ENCODE data around the gene ZNF280B. TPM values are rescaled to one million over a fixed set of nuclear protein-coding genes. Genes with fewer than 3 reads are reported as not detected.

The ZNF280B gene
- total RNA-seq, 4 donors from 2014 or later, result 0.10 to 0.78 (median 0.29) TPM

GRCh38 chr22:22547226-22547625 is 38.7 kb upstream of the ZNF280B start:
- no peaks in the 10 kb centered on the region for H3K36me3 ChIP-seq
- TF ChIP-seq POLR2A (IDR thresholded peaks at IDR 0.05), result no peak
- TF ChIP-seq, protein P1, sequence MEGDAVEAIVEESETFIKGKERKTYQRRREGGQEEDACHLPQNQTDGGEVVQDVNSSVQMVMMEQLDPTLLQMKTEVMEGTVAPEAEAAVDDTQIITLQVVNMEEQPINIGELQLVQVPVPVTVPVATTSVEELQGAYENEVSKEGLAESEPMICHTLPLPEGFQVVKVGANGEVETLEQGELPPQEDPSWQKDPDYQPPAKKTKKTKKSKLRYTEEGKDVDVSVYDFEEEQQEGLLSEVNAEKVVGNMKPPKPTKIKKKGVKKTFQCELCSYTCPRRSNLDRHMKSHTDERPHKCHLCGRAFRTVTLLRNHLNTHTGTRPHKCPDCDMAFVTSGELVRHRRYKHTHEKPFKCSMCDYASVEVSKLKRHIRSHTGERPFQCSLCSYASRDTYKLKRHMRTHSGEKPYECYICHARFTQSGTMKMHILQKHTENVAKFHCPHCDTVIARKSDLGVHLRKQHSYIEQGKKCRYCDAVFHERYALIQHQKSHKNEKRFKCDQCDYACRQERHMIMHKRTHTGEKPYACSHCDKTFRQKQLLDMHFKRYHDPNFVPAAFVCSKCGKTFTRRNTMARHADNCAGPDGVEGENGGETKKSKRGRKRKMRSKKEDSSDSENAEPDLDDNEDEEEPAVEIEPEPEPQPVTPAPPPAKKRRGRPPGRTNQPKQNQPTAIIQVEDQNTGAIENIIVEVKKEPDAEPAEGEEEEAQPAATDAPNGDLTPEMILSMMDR (IDR thresholded peaks at IDR 0.05 in 4 of 5, conservative IDR thresholded peaks at IDR 0.05 in 1 of 5), result no peak
- in situ Hi-C loops (cut with MboI; ENCODE audit: low sequenced_read_pairs in 4 of 4) (no loop called here), intact Hi-C loops (cut with DNase I; ENCODE audit: low total_unique reads) (no loop called here)
- no peaks in the 10 kb centered on the region for H3K4me1 ChIP-seq
- no peak for ATAC-seq
- H3K27ac ChIP-seq, result no peak overlapping the region
- no peak overlapping the region for H3K4me3 ChIP-seq
- H3K27me3 ChIP-seq, result no peaks in the 10 kb centered on the region
- no peak for DNase-seq
- H3K9me3 ChIP-seq, result no peaks in the 10 kb centered on the region

DNA sequence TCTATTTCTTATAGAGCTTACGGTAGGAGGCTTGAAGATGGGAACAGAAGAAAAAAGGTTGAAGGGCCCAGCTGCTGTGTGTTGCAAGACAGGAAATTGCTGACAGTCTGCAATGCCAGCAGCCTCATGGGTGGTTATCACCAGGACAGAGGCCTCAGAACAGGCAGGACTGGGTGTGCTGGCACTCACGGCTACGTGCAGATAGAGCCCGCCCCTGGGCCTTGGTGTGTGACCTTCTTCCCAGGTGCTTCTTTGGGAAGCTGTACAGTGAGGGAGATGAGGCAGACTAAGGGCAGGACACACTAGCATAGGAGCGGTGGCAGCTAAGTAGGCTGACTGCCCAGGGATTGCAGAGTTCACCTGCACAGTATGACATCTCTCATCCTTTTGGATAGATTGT is 37.9 kb upstream of the ZNF280B start:
- H3K36me3 ChIP-seq, result no peaks in the 10 kb centered on the region
- no peaks in the 10 kb centered on the region for H3K4me1 ChIP-seq
- TF ChIP-seq POLR2A (IDR thresholded peaks at IDR 0.05), result no peak
- TF ChIP-seq, protein P1 (IDR thresholded peaks at IDR 0.05 in 4 of 5, conservative IDR thresholded peaks at IDR 0.05 in 1 of 5), result no peak
- H3K27ac ChIP-seq, result no peak overlapping the region
- no peaks in the 10 kb centered on the region for H3K27me3 ChIP-seq
- intact Hi-C loops (cut with DNase I; ENCODE audit: low total_unique reads), result no loop called here
- ATAC-seq (no peak), DNase-seq (no peak)
- H3K9me3 ChIP-seq, result no peaks in the 10 kb centered on the region
- no peak overlapping the region for H3K4me3 ChIP-seq
- in situ Hi-C loops (cut with MboI; ENCODE audit: low sequenced_read_pairs in 4 of 4), result no loop called here

DNA sequence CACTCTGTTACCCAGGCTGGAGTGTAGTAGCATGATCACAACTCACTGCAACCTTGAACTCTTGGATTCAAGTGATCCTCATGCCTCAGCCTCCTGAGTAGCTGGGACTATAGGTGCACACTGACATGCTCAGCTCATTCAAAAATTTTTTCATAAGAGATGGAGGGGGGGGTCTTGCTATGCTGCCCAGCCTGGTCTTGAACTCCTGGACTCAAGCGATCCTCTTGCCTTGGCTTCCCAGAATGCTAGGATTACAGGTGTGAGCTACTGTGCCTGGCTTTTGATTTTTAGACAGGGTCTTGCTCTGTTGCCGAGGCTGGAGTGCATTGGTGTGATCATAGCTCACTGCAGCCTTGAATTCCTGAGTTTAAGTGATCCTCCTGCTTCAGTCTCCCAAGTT is 36.5 kb upstream of the ZNF280B start:
- no peak for TF ChIP-seq POLR2A (IDR thresholded peaks at IDR 0.05)
- TF ChIP-seq, protein P1 (IDR thresholded peaks at IDR 0.05 in 4 of 5, conservative IDR thresholded peaks at IDR 0.05 in 1 of 5), result no peak
- no peaks in the 10 kb centered on the region for H3K4me1 ChIP-seq
- intact Hi-C loops (cut with DNase I; ENCODE audit: low total_unique reads), result no loop called here
- H3K27me3 ChIP-seq, result peaks cover 0 to 4% (median 3%) of the 10 kb centered on the region in 3 donors
- ATAC-seq (no peak), DNase-seq (no peak)
- in situ Hi-C loops (cut with MboI; ENCODE audit: low sequenced_read_pairs in 4 of 4), result no loop called here
- H3K36me3 ChIP-seq, result no peaks in the 10 kb centered on the region
- no peak overlapping the region for H3K4me3 ChIP-seq
- H3K27ac ChIP-seq, result no peak overlapping the region
- H3K9me3 ChIP-seq, result no peaks in the 10 kb centered on the region

DNA sequence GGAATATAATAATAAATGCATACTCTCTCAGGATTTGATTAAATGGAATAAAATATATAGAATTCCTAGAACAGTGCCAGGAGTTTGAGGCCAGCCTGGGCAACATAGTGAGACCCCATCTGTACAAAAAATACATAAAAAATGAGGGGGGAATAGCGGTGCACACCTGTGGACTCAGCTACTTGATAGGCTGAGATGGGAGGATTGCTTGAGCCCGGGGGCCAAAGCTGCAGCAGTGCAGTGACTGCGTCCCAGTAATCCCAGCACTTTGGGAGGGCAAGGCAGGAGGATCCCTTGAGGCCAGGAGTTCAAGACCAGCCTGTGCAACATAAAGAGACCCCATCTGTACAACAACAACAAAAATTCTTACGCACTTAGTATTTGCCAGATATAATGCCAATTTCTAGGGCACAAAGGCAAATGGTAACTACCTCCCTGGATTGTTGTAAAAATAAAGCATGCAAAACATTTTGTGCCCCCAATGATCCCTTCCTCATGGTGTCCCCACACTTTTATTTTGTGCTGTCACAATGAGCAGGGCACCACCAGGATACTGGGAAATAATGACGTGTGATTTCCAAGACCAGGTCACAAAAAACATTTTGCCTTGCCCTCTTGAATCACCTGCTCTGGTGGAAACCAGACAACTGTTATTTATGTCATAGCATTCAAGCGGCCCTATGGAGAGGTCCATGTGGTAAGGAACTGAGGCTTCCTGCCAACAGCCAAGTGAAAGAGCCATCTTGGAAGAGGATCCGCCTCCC is 29.9 kb upstream of the ZNF280B start:
- DNase-seq (no peak), ATAC-seq (no peak)
- Histone ChIP-seq H3K36me3 (no peaks in the 10 kb centered on the region), H3K27me3 (peaks cover 0 to 4% (median 3%) of the 10 kb centered on the region in 3 donors), H3K4me1 (no peaks in the 10 kb centered on the region), H3K9me3 (no peaks in the 10 kb centered on the region), H3K27ac (no peak overlapping the region), H3K4me3 (no peak overlapping the region)
- in situ Hi-C loops (cut with MboI; ENCODE audit: low sequenced_read_pairs in 4 of 4) (no loop called here), intact Hi-C loops (cut with DNase I; ENCODE audit: low total_unique reads) (no loop called here)
- no peak for TF ChIP-seq POLR2A (IDR thresholded peaks at IDR 0.05)
- TF ChIP-seq, protein P1 (IDR thresholded peaks at IDR 0.05 in 4 of 5, conservative IDR thresholded peaks at IDR 0.05 in 1 of 5), result no peak
